Ascending aorta (tissue), 2 donors: ENCODE results near the gene EPB41L4A. TPM values are rescaled to one million over a fixed set of nuclear protein-coding genes. Genes with fewer than 3 reads are reported as not detected.
A peak's percentile ranks its signal among the peaks of the same experiment; 100 is the strongest.
"Not testable (repeated sequence)": the region's sequence is repeated elsewhere in the genome, so short reads cannot be mapped to it uniquely, and the experiment has no call there.

Source experiments
- DNase-seq, 2 donors: peaks; one replicate each; pipeline ENCODE4 v3.0.0-alpha.2; 2019; ENCODE audit warnings: low spot score in 2 of 2
- H3K27ac ChIP-seq, 2 donors: fragments of 200-600 bp; sonication (generic); one replicate each; pipeline ENCODE4 v1.5.1; 2016 to 2017; ENCODE audit warnings: mild to moderate bottlenecking in 1 of 2
- H3K27me3 ChIP-seq: fragments of 200-600 bp; sonication (generic); one replicate; pipeline ENCODE4 v1.5.1; 2017
- H3K36me3 ChIP-seq, 2 donors: fragments of 200-600 bp; sonication (generic); one replicate each; pipeline ENCODE4 v1.5.1; 2016
- H3K4me1 ChIP-seq, 2 donors: fragments of 200-600 bp; sonication (generic); one replicate each; pipeline ENCODE4 v1.5.1; 2016 to 2017; ENCODE audit warnings: mild to moderate bottlenecking in 1 of 2
- H3K4me3 ChIP-seq, 2 donors: fragments of 200-600 bp; sonication (generic); one replicate each; pipeline ENCODE4 v1.5.1; 2016 to 2017; ENCODE audit warnings: mild to moderate bottlenecking in 1 of 2
- H3K9me3 ChIP-seq, 2 donors: fragments of 200-600 bp; sonication (generic); one replicate each; pipeline ENCODE4 v1.5.1; 2016
- intact Hi-C: fragments of 100-400 bp; cut with DNase I; formaldehyde crosslinking; loops from one replicate; pipeline ENCODE4 v1.15.1; 2023
- total RNA-seq: library from RNA; depleted of rRNA; stranded (reverse); fragments of >200 nt; gene quantifications from one replicate; pipeline ENCODE4 v1.1.0, GENCODE V29; 2016
- TF ChIP-seq, protein P1 (sequence below), 3 experiments: fragments of 200-600 bp in 2 of 3; fragments of 450-650 bp in 1 of 3; sonication (generic) in 2 of 3; IDR thresholded peaks; one replicate each; pipeline ENCODE4 v1.5.1; 2016 to 2019; ENCODE audit warnings: antibody characterized with exemption in 3 of 3, mild to moderate bottlenecking in 1 of 3, moderate library complexity in 1 of 3

EPB41L4A gene
- total RNA-seq, 1 donor from 2014 or later, result 9.4 TPM

- TF ChIP-seq, protein P1, sequence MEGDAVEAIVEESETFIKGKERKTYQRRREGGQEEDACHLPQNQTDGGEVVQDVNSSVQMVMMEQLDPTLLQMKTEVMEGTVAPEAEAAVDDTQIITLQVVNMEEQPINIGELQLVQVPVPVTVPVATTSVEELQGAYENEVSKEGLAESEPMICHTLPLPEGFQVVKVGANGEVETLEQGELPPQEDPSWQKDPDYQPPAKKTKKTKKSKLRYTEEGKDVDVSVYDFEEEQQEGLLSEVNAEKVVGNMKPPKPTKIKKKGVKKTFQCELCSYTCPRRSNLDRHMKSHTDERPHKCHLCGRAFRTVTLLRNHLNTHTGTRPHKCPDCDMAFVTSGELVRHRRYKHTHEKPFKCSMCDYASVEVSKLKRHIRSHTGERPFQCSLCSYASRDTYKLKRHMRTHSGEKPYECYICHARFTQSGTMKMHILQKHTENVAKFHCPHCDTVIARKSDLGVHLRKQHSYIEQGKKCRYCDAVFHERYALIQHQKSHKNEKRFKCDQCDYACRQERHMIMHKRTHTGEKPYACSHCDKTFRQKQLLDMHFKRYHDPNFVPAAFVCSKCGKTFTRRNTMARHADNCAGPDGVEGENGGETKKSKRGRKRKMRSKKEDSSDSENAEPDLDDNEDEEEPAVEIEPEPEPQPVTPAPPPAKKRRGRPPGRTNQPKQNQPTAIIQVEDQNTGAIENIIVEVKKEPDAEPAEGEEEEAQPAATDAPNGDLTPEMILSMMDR (IDR thresholded peaks at IDR 0.05), result no peak
- intact Hi-C loops, result no loop called here
- Histone ChIP-seq H3K27ac (no peak overlapping the region), H3K4me1 (no peaks in the 10 kb centered on the region), H3K36me3 (no peaks in the 10 kb centered on the region), H3K27me3 (no peaks in the 10 kb centered on the region), H3K4me3 (no peak overlapping the region), H3K9me3 (no peaks in the 10 kb centered on the region)
- DNase-seq, result no peak
Measured at GRCh38 chr5:112440031-112440430, 21.0 kb upstream of the EPB41L4A start.

- H3K4me3 ChIP-seq, result no peak overlapping the region
- TF ChIP-seq, protein P1 (IDR thresholded peaks at IDR 0.05), result no peak
- no peaks in the 10 kb centered on the region for H3K4me1 ChIP-seq
- no peak overlapping the region for H3K27ac ChIP-seq
- no peaks in the 10 kb centered on the region for H3K9me3 ChIP-seq
- DNase-seq, result no peak
- intact Hi-C loops, result no loop called here
- H3K36me3 ChIP-seq, result no peaks in the 10 kb centered on the region
- H3K27me3 ChIP-seq, result no peaks in the 10 kb centered on the region
Measured at GRCh38 chr5:112436144-112436543, 17.1 kb upstream of the EPB41L4A start.

DNA sequence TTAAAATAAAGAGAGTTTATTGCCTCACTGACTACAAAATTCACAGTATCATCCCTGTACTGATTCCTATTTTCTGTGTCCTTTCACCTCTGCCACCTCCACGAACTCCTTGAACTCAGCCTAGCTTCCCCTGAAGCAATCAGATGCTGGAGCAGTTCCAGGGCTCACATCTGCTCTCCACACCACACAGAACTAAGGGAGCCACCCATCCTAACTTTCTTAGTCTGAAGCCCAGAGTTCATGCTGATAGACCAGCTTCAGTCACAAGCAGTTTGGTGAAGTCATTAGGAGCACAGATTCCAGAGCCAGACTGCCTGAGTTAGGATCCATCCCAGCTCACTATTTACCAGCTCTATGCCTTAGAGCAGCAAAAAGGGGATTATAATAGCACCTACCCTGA is 15.6 kb upstream of the EPB41L4A start:
- no peak for DNase-seq
- Histone ChIP-seq H3K4me1 (no peaks in the 10 kb centered on the region), H3K36me3 (no peaks in the 10 kb centered on the region), H3K27me3 (no peaks in the 10 kb centered on the region), H3K27ac (no peak overlapping the region), H3K4me3 (no peak overlapping the region), H3K9me3 (no peaks in the 10 kb centered on the region)
- TF ChIP-seq, protein P1 (IDR thresholded peaks at IDR 0.05), result no peak
- intact Hi-C loops, result no loop called here

- H3K4me1 ChIP-seq, DNase-seq, H3K9me3 ChIP-seq, H3K27me3 ChIP-seq, intact Hi-C loops, H3K4me3 ChIP-seq, H3K36me3 ChIP-seq, H3K27ac ChIP-seq: not testable (repeated sequence)
Measured at GRCh38 chr5:112426202-112426601, 7.1 kb upstream of the EPB41L4A start.

DNA sequence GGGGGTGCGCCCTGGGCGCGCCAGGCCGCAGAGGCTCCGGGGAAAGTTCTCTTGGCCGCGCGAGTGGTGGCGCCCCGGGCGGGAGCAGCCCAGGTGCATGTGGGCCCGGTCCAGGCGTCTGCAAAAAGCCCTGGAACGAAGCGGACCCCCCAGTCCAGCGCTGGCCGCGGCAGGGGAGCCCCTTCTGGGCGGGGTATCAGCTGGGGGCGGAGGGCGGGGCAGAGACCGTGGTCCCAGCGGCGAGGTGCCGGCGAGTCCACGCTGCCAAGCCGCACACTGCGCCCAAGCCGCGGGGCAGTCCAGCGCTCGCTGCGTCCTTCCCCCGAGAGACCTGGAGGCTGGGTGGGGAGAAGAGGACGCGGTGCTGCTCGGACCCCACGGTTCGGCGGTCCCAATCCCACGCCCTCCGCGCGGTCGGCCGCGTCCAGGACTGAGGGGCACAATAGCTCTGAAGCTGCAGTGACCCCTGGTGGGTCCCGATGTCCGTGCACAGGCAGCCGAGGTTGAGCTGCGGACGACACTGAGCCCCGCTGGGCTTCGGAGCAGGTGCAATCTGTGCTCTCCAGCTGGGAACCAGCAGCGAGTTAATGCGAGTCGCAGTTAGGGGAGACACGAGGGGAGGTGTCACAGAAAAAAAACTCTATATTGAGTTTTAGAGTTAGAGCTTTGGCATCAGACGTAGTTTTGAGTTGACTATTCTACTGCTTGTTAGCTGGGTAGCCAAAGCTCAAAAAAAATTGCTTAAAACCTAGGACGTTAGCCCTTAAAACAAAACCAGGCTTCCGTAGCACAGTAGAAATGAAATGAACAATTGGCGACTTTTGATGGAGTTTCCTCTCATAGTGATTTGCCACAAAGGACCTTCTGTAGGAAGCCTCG is 1.1 kb upstream of the EPB41L4A start:
- H3K27ac ChIP-seq, result peak overlapping the region; percentile 77 to 84

More for the DNA sequence above, 1.1 kb upstream of the EPB41L4A start:
- peak; percentile 22 to 88 for DNase-seq
- Histone ChIP-seq H3K4me1 (peaks cover 0 to 2% of the 10 kb centered on the region in 2 donors), H3K4me3 (peak overlapping the region; percentile 82), H3K27me3 (no peaks in the 10 kb centered on the region), H3K9me3 (no peaks in the 10 kb centered on the region), H3K36me3 (no peaks in the 10 kb centered on the region)
- TF ChIP-seq, protein P1 (IDR thresholded peaks at IDR 0.05), result peak; percentile 84 to 93 (median 85)
- intact Hi-C loops, result loop anchor here (1.0 to 2.0 kb wide), 2 partner anchors 210 to 245 kb away; no protein-coding TSS in a partner anchor
